H1 (cell line): ENCODE results near the gene BCL2L11. TPM values are rescaled to one million over a fixed set of nuclear protein-coding genes. Genes with fewer than 3 reads are reported as not detected.

Experiments
- CTCF ChIA-PET: fragments of 300-600 bp; sonication (Branson Sonifier 250); formaldehyde crosslinking; loops from one replicate; lab custom pipeline; 2021; ENCODE audit not compliant: partially characterized antibody; lab: Charles Lee
- POLR2A ChIA-PET: fragments of 300-600 bp; sonication (Branson Sonifier 250); formaldehyde crosslinking; loops from one replicate; lab custom pipeline; 2021; ENCODE audit warnings: inconsistent platforms; ENCODE audit not compliant: partially characterized antibody; lab: Charles Lee
- DNase-seq, 2 experiments: peaks; one replicate each; pipeline versions ENCODE4 v3.0.0 to v3.0.0-alpha.2; 2010 to 2022; ENCODE audit warnings: low spot score in 2 of 2, low read depth in 1 of 2, mixed read lengths in 1 of 2
- FAIRE-seq: peaks from 2 replicates; lab custom pipeline; 2011; peaks lifted over from hg19 to GRCh38; lab: Jason Lieb, UNC
- H2AFZ ChIP-seq: 2 replicates; pipeline ENCODE4 v1.8.1; 2012; ENCODE audit warnings: low read length, inconsistent platforms
- H2AK5ac ChIP-seq: 2 replicates; pipeline ENCODE4 v1.6.1; 2013; ENCODE audit warnings: low read depth, low read length
- H2BK120ac ChIP-seq: replicated peaks from 2 replicates; pipeline ENCODE3; 2013; ENCODE audit warnings: low read depth, low read length, inconsistent platforms
- H2BK12ac ChIP-seq: 2 replicates; pipeline ENCODE4 v1.6.1; 2013; ENCODE audit warnings: low read depth, low read length
- H2BK15ac ChIP-seq: 2 replicates; pipeline ENCODE4 v1.6.1; 2013; ENCODE audit warnings: low read length
- H2BK20ac ChIP-seq: 2 replicates; pipeline ENCODE4 v1.6.1; 2013; ENCODE audit warnings: low read length
- H2BK5ac ChIP-seq: 2 replicates; pipeline ENCODE4 v1.6.1; 2013; ENCODE audit warnings: low read depth, low read length
- H3K14ac ChIP-seq: 2 replicates; pipeline ENCODE4 v1.6.1; 2013; ENCODE audit warnings: inconsistent platforms; ENCODE audit not compliant: insufficient read length
- H3K18ac ChIP-seq: 2 replicates; pipeline ENCODE4 v1.6.1; 2013; ENCODE audit warnings: low read length; ENCODE audit errors: extremely low read depth
- H3K23ac ChIP-seq: 2 replicates; pipeline ENCODE4 v1.6.1; 2013; ENCODE audit warnings: inconsistent platforms; ENCODE audit not compliant: insufficient read length
- H3K23me2 ChIP-seq: 2 replicates; pipeline ENCODE4 v1.6.1; 2013; ENCODE audit warnings: low read depth, low read length
- H3K27ac ChIP-seq: 2 replicates; pipeline ENCODE4 v1.6.1; 2011; ENCODE audit warnings: low read depth, low read length, inconsistent platforms
- H3K27me3 ChIP-seq, 4 experiments: replicated peaks in 1 of 4; 1 replicate in 1 of 4; 2 replicates in 3 of 4; pipeline versions ENCODE4 v1.6.1 to v1.8.1; 2011 to 2013; ENCODE audit warnings: low read length in 3 of 4, mild to moderate bottlenecking in 3 of 4, inconsistent platforms in 2 of 4, mixed read lengths in 2 of 4, moderate library complexity in 1 of 4; ENCODE audit not compliant: control insufficient read depth in 3 of 4, insufficient read depth in 3 of 4; ENCODE audit errors: extremely low read depth in 1 of 4
- H3K36me3 ChIP-seq, 4 experiments: 2 replicates each; pipeline versions ENCODE4 v1.6.1 to v1.8.1; 2011 to 2013; ENCODE audit warnings: mild to moderate bottlenecking in 4 of 4, low read length in 3 of 4, moderate library complexity in 2 of 4, control low read depth in 1 of 4, inconsistent platforms in 1 of 4; ENCODE audit not compliant: insufficient read depth in 4 of 4, control insufficient read depth in 2 of 4
- H3K4ac ChIP-seq: replicated peaks from 2 replicates; pipeline ENCODE3; 2013; ENCODE audit warnings: low read length, low read depth, mixed read lengths, inconsistent platforms; ENCODE audit not compliant: insufficient read length
- H3K4me1 ChIP-seq, 4 experiments: replicated peaks in 1 of 4; 1 replicate in 1 of 4; 2 replicates in 3 of 4; pipeline versions ENCODE4 v1.6.1 to v1.8.1; 2011 to 2013; ENCODE audit warnings: low read length in 3 of 4, inconsistent platforms in 2 of 4, mixed read lengths in 1 of 4; ENCODE audit not compliant: insufficient read depth in 4 of 4, control insufficient read depth in 3 of 4
- H3K4me2 ChIP-seq, 2 experiments: 2 replicates each; pipeline versions ENCODE4 v1.6.1 to v1.8.1; 2011 to 2013; ENCODE audit warnings: low read depth in 2 of 2, low read length in 2 of 2, control low read depth in 1 of 2, inconsistent platforms in 1 of 2, mild to moderate bottlenecking in 1 of 2; ENCODE audit not compliant: insufficient read depth in 1 of 2
- H3K4me3 ChIP-seq, 4 experiments: fragments of 200-600, 300-600 bp in 1 of 4; sonication (generic), shearing (Covaris generic), sonication (Bioruptor Twin) in 1 of 4; 2 replicates each; pipeline versions ENCODE4 v1.5.1 to v1.8.1; 2011 to 2016; ENCODE audit warnings: low read length in 4 of 4, low read depth in 3 of 4, control low read depth in 2 of 4, inconsistent platforms in 2 of 4, mild to moderate bottlenecking in 2 of 4, mixed read lengths in 1 of 4, moderate library complexity in 1 of 4; ENCODE audit not compliant: insufficient read depth in 2 of 4; ENCODE audit errors: extremely low read depth in 1 of 4
- H3K56ac ChIP-seq: replicated peaks from 2 replicates; pipeline ENCODE3; 2013; ENCODE audit warnings: low read depth, mild to moderate bottlenecking, mixed read lengths, low read length, inconsistent platforms; ENCODE audit not compliant: insufficient read length
- H3K79me1 ChIP-seq: 2 replicates; pipeline ENCODE4 v1.6.1; 2013; ENCODE audit warnings: low read depth, low read length, control low read depth
- H3K79me2 ChIP-seq, 2 experiments: 2 replicates each; pipeline versions ENCODE4 v1.6.1 to v1.8.1; 2012 to 2013; ENCODE audit warnings: low read length in 2 of 2, mild to moderate bottlenecking in 2 of 2, inconsistent platforms in 1 of 2; ENCODE audit not compliant: insufficient read depth in 2 of 2, control insufficient read depth in 1 of 2
- H3K9ac ChIP-seq, 4 experiments: replicated peaks in 1 of 4; 1 replicate in 1 of 4; 2 replicates in 3 of 4; pipeline versions ENCODE4 v1.6.1 to v1.8.1; 2011 to 2013; ENCODE audit warnings: low read depth in 3 of 4, low read length in 3 of 4, control low read depth in 2 of 4, mild to moderate bottlenecking in 2 of 4, moderate library complexity in 2 of 4, inconsistent platforms in 1 of 4; ENCODE audit errors: extremely low read depth in 1 of 4
- H3K9me3 ChIP-seq, 2 experiments: 2 replicates each; pipeline versions ENCODE4 v1.6.1 to v1.8.1; 2012 to 2013; ENCODE audit warnings: mild to moderate bottlenecking in 2 of 2, moderate library complexity in 2 of 2, control low read depth in 1 of 2, inconsistent platforms in 1 of 2, low read depth in 1 of 2, low read length in 1 of 2, mixed read lengths in 1 of 2; ENCODE audit not compliant: insufficient read depth in 2 of 2
- H4K20me1 ChIP-seq, 2 experiments: replicated peaks in 1 of 2; 2 replicates each; pipeline versions ENCODE3 to v1.8.1; 2011 to 2013; ENCODE audit warnings: inconsistent platforms in 2 of 2, low read length in 2 of 2, mild to moderate bottlenecking in 1 of 2; ENCODE audit not compliant: insufficient read depth in 2 of 2, control insufficient read depth in 1 of 2
- H4K5ac ChIP-seq: 2 replicates; pipeline ENCODE4 v1.6.1; 2013; ENCODE audit warnings: low read length, low read depth, mixed read lengths, inconsistent platforms; ENCODE audit not compliant: insufficient read length
- H4K8ac ChIP-seq: 2 replicates; pipeline ENCODE4 v1.8.0; 2013; ENCODE audit warnings: mild to moderate bottlenecking, moderate library complexity, low read length, inconsistent platforms; ENCODE audit not compliant: insufficient read depth; ENCODE audit errors: extremely low read depth
- H4K91ac ChIP-seq: replicated peaks from 2 replicates; pipeline ENCODE3; 2013; ENCODE audit warnings: low read length, mixed read lengths, inconsistent platforms; ENCODE audit not compliant: insufficient read length
- ATF2 ChIP-seq: IDR thresholded peaks from 2 replicates; pipeline ENCODE4 v1.6.1; 2012; ENCODE audit warnings: low read length, inconsistent platforms
- BRCA1 ChIP-seq: IDR thresholded peaks from 2 replicates; pipeline ENCODE4 v1.6.1; 2012; ENCODE audit warnings: low read depth, low read length, improper control_type of control experiment
- EGR1 ChIP-seq: IDR thresholded peaks from 2 replicates; pipeline ENCODE4 v1.6.1; 2011; ENCODE audit warnings: low read depth, low read length, borderline replicate concordance
- GTF2F1 ChIP-seq: IDR thresholded peaks from 2 replicates; pipeline ENCODE4 v1.6.1; 2012; ENCODE audit warnings: low read depth, low read length, improper control_type of control experiment, borderline replicate concordance
- POLR2AphosphoS5 ChIP-seq: IDR thresholded peaks from 2 replicates; pipeline ENCODE4 v1.6.1; 2011; ENCODE audit warnings: low read depth, low read length
- SIN3A ChIP-seq, 2 experiments: IDR thresholded peaks in 1 of 2; conservative IDR thresholded peaks in 1 of 2; 2 replicates each; pipeline ENCODE4 v1.6.1; 2011 to 2012; ENCODE audit warnings: low read length in 2 of 2, improper control_type of control experiment in 1 of 2, low read depth in 1 of 2, mild to moderate bottlenecking in 1 of 2
- WGBS, 2 experiments: shearing (Covaris generic) in 1 of 2; methylation state at CpG; one replicate each; pipeline versions ENCODE4 v1.1.6 to v1.1.7; 2013 to 2015; ENCODE audit warnings: low lambda C conversion rate in 2 of 2, mixed read lengths in 2 of 2, inconsistent platforms in 1 of 2, low coverage in 1 of 2, missing lambda C conversion rate in 1 of 2; ENCODE audit not compliant: insufficient replicate concordance in 2 of 2, insufficient coverage in 1 of 2, insufficient read length in 1 of 2; ENCODE audit errors: extremely low coverage in 1 of 2, missing lambda C conversion rate in 1 of 2; 5-methylcytosine and 5-hydroxymethylcytosine counted together
- polyA plus RNA-seq, 7 experiments: library from polyadenylated mRNA; depleted of rRNA in 3 of 7; stranded (reverse) in 5 of 7; unstranded in 2 of 7; fragments of >200 nt in 5 of 7; fragments of 200-250 nt in 2 of 7; gene quantifications; 1 replicate in 5 of 7; 2 replicates in 1 of 7; 4 replicates in 1 of 7; pipeline versions ENCODE4 v1.2.1 to v1.2.3, GENCODE V29; 2011 to 2013; ENCODE audit warnings: missing spikeins in 2 of 7, mixed read lengths in 2 of 7
- total RNA-seq: library from RNA; stranded (reverse); fragmentation: NEBNext Ultra II Directional; extraction: Animal tissue kit (Norgen Biotek cat#: 25700); gene quantifications from 2 replicates; pipeline ENCODE4 v1.2.1, GENCODE V29; 2021

BCL2L11 gene
- total and polyA plus RNA-seq, 2 of the 8 experiments (the other 6 are each of a cell fraction or from before 2014, with no cell fraction given) = 7.5 to 22.9 TPM

DNA sequence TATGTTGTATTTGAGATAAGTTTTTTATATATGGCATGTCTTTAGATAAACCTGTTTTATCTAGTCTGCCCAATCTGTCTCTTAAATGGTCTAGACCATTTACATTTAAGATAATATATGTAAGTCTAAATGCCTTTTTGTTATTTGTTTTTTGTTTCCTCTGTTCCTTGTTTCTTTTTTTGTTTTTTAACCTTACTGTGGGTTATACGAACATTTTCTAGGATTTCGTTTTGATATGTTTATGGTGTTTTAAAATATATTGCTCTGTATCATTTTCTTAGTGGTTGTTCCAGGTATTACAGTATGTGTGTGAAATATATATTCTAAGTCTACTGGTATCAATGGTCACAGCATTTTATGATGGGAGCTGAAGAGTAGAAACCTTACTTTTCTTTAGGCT, 13.3 kb downstream of the BCL2L11 start:
- FAIRE-seq = no peak
- no peak overlapping the region for H2BK5ac ChIP-seq
- H3K4me2 ChIP-seq = no peak overlapping the region
- no peaks in the 10 kb centered on the region for H3K23me2 ChIP-seq
- H2BK20ac ChIP-seq = no peak overlapping the region
- H3K9me3 ChIP-seq = no peaks in the 10 kb centered on the region
- no peak overlapping the region for H2BK15ac ChIP-seq
- H3K79me1 ChIP-seq = peaks cover 11% of the 10 kb centered on the region
- no peak for DNase-seq
- H3K23ac ChIP-seq = no peak overlapping the region
- no peak overlapping the region for H2BK120ac ChIP-seq
- no peak overlapping the region for H3K27ac ChIP-seq
- H4K8ac ChIP-seq = no peak overlapping the region
- TF ChIP-seq POLR2AphosphoS5 (no peak), SIN3A (conservative IDR thresholded peaks at IDR 0.05 in 1 of 2, IDR thresholded peaks at IDR 0.05 in 1 of 2; ENCODE audit: low read depth in 1 of 2, low read length in 2 of 2) (no peak), ATF2 (no peak), GTF2F1 (no peak), EGR1 (no peak), BRCA1 (no peak)
- peaks cover 0 to 5% (median 0%) of the 10 kb centered on the region in 4 experiments; a peak in 2 of 7 replicates for H3K4me1 ChIP-seq
- H4K5ac ChIP-seq = no peak overlapping the region
- no peak overlapping the region for H3K4ac ChIP-seq
- H3K27me3 ChIP-seq = no peaks in the 10 kb centered on the region
- no peak overlapping the region for H2AFZ ChIP-seq
- CTCF ChIA-PET = interaction anchor here (0.8 to 2.0 kb wide), 2 partner anchors 11 to 22 kb away, joined by 3 to 8 read pairs; no protein-coding TSS in a partner anchor
- no peak overlapping the region for H3K4me3 ChIP-seq
- H3K56ac ChIP-seq = no peak overlapping the region
- POLR2A ChIA-PET = interaction anchor here (2.0 kb wide), 1 partner anchor 13 kb away, joined by 8 read pairs; the partner anchor contains the start of gene BCL2L11
- no peak overlapping the region for H2AK5ac ChIP-seq
- H3K9ac ChIP-seq = no peak overlapping the region
- H3K36me3 ChIP-seq = peaks cover 0 to 26% (median 6%) of the 10 kb centered on the region in 4 experiments; a peak in 6 of 8 replicates
- no peak overlapping the region for H3K14ac ChIP-seq
- H2BK12ac ChIP-seq = no peak overlapping the region
- no peak overlapping the region for H4K91ac ChIP-seq
- peaks cover 3 to 19% of the 10 kb centered on the region in 2 experiments for H4K20me1 ChIP-seq
- WGBS, 2 experiments = 95% methylated on average over 2 of the region's 2 CpGs; no CpG with 5 or more reads in 1 of the 2 experiments
- peaks cover 5 to 79% of the 10 kb centered on the region in 2 experiments; a peak in 3 of 4 replicates for H3K79me2 ChIP-seq
- no peak overlapping the region for H3K18ac ChIP-seq
